HG02943 (cell line): ENCODE data around the gene CADPS.

Experiments
- ATAC-seq: cut with Tn5 transposase; IDR thresholded peaks from one replicate; pipeline ENCODE4 v1.9.1; 2021; ENCODE audit warnings: mild to moderate bottlenecking, low read depth, moderate library complexity; ENCODE audit not compliant: unreplicated experiment

Gene CADPS

GRCh38 chr3:62368705-62369475, 506.3 kb downstream of the CADPS start:
- ATAC-seq, result no peak

- ATAC-seq, result no peak
Measured at GRCh38 chr3:62368290-62368704, 506.9 kb downstream of the CADPS start.

- ATAC-seq, result no peak
Measured at GRCh38 chr3:62367763-62368195, 507.4 kb downstream of the CADPS start.

GRCh38 chr3:62366126-62366484, 509.1 kb downstream of the CADPS start:
- no peak for ATAC-seq

- ATAC-seq, result no peak
Measured at GRCh38 chr3:62365391-62366125, 509.7 kb downstream of the CADPS start.

GRCh38 chr3:62364191-62364590, 511.0 kb downstream of the CADPS start:
- ATAC-seq, result no peak

- ATAC-seq, result no peak
Measured at GRCh38 chr3:62363275-62363674, 511.9 kb downstream of the CADPS start.

GRCh38 chr3:62361824-62362223, 513.4 kb downstream of the CADPS start:
- ATAC-seq, result no peak

- peak; percentile 98 for ATAC-seq
Measured at GRCh38 chr3:62361261-62361660, 514.0 kb downstream of the CADPS start.

GRCh38 chr3:62359531-62359930, 515.7 kb downstream of the CADPS start:
- ATAC-seq, result no peak

GRCh38 chr3:62356356-62356755, 518.9 kb downstream of the CADPS start:
- ATAC-seq, result no peak

GRCh38 chr3:62355703-62356102, 519.5 kb downstream of the CADPS start:
- no peak for ATAC-seq
